NCI-H1092 (cell line): Measurements from ENCODE around the gene HP.
"Not testable (repeated sequence)": the region's sequence is repeated elsewhere in the genome, so short reads cannot be mapped to it uniquely, and the experiment has no call there.

Experiments used
- DNase-seq: peaks from one replicate; lab custom pipeline; 2025; lab: John Stamatoyannopoulos, UW

The HP gene, protein sequence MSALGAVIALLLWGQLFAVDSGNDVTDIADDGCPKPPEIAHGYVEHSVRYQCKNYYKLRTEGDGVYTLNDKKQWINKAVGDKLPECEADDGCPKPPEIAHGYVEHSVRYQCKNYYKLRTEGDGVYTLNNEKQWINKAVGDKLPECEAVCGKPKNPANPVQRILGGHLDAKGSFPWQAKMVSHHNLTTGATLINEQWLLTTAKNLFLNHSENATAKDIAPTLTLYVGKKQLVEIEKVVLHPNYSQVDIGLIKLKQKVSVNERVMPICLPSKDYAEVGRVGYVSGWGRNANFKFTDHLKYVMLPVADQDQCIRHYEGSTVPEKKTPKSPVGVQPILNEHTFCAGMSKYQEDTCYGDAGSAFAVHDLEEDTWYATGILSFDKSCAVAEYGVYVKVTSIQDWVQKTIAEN

DNA sequence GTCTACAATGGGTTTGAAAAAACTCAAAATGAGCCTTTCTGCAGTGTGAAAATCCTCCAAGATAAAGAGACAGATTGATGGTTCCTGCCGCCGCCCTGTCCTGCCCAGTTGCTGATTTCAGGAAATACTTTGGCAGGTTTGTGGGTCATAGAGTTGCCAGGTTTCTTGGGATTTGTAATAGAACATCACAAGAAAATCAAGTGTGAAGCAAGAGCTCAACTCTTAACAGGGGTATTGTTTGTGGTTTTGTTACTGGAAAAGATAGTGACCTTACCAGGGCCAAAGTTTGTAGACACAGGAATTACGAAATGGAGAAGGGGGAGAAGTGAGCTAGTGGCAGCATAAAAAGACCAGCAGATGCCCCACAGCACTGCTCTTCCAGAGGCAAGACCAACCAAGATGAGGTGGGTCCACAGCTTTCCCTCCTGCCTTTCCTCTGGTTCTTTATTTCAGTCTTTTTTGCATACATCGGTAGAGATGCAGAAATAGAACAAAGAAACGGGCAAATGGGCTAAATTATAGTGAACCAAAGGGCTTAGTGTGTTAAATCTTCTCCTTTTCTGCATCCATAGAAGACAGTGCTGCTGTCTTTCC lies at the start of gene HP:
Gene HP, plus strand, starts transcription at position 252 of the 594 bp plus-strand sequence. Its CDS starts 148 bp downstream, at position 400.
- DNase-seq = not testable (repeated sequence)

DNA sequence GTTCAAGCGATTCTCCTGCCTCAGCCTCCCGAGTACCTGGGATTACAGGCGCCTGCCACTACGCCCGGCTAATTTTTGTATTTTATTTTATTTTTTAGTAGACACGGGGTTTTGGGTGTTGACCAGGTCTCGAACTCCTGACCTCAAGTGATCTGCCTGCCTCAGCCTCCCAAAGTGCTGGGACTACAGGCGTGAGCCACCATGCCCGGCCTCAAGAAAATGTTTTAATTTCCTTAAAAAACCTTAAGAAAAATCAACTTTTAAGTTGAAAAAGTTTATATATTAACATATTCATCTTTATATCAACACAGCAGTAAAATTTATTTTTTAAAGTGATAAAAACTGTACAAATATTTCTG lies 46.3 kb upstream of the HP start:
- DNase-seq = not testable (repeated sequence)

DNA sequence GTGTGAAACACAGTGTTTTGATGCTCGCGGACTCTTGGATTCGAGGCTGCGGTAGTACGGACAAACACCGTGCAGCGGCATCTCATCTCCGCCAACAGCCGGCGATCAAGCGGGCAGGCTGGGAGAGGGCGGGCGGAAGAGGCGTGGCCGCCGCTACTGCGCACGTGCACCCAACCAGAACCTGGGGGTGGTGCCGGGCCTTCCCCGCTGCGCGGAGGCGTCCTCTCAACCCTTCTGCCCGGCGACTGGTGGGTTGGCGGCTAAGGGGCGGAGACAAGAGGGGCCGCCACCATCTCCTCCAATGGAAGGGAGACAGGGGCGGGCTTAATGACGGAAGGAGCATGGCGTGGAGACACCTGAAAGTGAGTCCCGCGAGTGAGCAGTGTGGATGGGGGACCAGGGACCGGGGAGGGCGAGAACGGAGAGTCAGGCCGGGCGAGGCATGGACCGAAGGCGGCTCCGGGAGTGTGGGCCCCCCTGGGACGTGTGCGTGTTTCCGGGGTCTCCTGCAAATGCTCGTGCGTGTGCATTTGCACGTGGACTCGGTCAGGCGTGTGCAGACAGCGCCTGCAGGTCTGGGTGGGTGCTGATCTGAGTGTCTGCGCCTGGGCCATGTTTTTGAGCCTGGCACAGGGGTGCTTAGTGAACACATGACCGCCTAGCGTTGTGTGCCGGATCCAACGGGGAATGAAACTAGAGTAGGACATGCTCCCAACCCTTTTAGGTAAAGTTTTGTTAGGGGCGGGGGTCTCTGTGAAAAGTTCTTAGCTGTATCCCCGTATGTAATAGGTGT lies 45.7 kb upstream of the HP start, which contains the start of gene DHODH:
Gene DHODH, plus strand, starts transcription at position 321 of the 793 bp plus-strand sequence. Its CDS starts 21 bp downstream, at position 342.
- DNase-seq = peak; percentile 97

DNA sequence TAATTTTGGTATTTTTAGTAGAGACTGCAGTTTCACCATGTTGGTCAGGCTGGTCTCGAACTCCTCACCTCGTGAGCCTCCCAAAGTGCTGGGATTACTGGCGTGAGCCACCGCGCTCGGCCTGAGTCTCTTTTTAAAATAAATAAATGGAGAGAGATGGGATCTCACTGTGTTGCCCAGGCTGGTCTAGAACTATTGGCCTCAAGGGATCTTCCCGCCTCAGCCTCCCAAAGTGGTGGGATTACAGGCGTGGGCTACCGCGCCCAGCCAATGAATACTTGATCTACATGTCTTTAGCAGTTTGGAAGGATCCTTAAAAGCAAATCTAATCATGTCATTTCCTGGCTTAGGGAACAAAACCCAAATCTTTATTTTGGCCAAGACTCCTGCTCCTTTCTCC lies 44.5 kb upstream of the HP start:
- DNase-seq = no peak

DNA sequence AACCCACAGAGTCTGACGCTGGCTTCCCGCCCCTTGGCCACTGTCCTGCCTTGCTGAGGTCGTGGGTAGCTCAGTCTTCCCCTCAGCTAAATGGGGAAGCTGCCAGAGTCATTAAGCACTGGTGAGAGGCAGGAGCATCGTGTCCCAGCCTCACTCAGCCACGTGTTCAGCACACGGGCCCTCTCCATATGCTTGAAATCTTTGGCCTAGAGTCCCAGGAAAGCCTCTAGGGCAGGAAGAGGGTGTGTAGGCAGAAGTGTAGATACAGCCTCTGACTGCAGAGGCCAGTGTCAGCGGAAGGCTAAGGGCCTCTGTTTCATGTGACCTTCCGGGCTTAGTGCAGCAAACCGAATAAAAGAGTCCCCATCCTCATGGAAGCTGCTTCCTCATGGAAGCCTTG lies 41.7 kb upstream of the HP start:
- DNase-seq = no peak

DNA sequence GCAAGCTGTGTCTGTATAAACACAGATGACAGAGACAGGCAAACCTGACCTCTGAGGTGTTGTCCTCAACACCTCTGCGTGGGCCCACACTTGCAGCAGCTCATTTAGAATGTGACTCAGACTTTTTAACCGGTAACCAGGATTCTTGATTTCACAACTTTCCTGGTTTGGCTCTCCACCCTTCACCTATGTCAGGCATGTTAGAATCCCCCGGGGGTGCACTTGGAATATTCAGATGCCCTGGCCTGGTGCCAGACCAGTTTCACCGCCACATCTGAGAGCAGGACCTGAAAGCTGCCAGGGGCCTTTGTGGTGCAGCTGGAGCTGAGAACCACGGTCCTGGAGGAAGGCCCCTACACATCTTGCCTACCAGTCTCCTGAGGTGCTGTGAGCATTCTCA lies 40.9 kb upstream of the HP start:
- no peak for DNase-seq

DNA sequence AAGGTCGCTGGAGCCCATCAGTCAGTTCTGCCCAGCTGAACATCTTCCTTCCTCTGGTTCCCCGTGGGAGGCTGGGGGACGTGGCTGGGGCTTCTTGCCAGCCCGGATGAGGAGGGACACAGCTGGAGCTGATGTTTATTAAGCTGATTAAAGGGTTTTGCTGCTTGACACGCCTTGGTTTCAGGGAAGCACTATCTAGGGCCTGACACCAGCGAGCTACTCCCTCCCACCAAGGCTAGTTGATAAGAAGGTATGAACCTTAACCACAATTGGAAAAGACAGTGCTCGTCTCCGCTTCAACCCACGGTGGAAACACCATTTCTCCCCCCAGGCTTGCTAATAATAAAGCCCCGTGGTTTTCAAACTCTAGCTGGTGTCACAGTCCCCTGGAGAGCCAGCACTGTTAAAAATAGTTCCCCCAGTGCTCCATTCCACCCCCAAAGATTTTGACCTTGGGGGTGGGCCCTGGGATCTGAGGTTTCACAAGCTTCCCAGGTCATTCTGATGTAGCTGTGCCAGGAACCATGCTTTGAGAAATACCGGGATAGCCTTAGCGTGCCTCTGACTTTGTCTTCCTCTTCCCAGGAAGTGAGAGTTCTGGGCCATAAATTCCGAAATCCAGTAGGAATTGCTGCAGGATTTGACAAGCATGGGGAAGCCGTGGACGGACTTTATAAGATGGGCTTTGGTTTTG lies 40.3 kb upstream of the HP start:
- no peak for DNase-seq

DNA sequence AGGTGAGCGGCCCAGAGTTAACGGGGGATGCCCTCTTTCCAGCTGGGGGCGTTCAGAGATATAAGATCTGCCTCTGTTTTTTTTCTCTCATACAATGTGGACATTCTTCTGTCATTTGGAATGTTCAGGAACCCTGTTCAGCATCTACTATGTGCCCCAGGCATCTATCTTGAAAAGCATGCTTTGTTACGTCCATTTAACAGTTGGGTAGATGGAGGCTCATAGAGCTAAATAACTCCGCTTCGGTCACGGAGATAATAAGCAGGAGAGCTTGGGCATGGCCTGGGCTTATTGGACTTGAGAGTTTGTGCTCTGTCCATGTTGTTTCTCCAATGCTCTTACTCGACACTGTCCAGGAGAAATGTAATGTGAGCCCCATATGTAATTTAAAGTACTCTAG lies 39.6 kb upstream of the HP start:
- DNase-seq = no peak

DNA sequence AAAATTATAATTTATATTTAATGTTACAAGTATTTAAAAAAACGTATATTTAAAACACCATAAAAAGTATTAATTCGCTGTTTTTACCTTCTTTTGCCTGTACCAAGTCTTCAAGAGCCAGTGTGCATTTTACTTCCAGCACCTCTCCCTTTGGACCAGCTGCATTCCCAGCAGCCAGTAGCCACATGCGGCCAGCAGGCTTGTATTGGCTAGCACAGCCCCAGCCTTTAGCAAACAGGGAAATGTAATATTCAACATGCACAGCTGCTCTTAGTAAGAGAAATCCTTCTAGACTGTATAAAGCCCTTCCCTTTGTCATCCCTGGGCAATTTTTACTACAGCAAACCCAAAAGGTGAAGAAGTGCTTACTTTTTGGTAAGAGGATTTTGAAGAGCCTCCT lies 39.2 kb upstream of the HP start:
- DNase-seq = peak; percentile 21

DNA sequence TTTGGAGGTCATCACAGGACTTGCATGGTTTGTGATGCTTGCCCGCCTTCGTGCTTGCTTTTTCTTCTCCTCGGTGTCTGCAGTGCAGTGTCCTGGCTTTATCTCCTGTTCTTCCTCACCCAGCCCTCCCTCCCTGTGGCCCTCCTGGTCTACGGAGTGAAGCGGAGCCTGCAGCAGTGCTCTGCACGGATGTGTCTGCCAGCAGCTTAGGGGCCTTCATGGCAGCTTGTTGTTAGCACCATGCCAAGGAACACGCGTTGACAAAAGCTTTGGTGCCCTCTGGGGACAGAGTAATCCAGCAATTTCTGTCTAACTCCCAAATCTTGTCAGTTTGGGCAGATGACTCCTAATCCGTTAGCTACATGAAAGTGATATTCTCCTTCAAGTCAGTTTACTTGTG lies 35.8 kb upstream of the HP start:
- DNase-seq = no peak

DNA sequence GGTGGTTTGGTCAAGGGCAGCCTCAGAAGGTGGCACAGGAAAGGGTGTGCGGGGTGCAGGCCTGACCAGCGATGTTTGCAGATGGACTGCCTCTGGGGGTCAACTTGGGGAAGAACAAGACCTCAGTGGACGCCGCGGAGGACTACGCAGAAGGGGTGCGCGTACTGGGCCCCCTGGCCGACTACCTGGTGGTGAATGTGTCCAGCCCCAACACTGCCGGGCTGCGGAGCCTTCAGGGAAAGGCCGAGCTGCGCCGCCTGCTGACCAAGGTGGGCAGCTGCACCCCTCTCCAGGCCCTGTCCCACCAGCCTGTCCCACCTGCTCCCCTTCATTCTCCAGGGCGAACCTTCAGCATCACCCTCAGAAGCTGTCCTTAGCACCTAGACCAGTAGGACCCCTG lies 33.3 kb upstream of the HP start:
- DNase-seq = no peak

DNA sequence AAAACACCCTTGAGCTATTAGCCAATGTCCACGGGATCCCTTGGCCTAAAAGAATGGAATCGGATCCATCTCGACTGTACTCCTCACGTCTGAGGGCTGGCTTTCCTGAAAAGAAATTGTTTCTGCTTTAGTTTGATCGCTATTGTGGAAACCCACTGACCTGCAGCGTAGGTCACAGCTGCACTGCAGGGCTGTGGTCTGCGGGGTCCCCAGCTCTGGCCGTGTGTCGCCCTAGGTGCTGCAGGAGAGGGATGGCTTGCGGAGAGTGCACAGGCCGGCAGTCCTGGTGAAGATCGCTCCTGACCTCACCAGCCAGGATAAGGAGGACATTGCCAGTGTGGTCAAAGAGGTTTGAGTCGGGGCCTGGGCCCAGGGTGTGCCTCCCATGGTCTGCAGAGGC lies 32.2 kb upstream of the HP start:
- no peak for DNase-seq

DNA sequence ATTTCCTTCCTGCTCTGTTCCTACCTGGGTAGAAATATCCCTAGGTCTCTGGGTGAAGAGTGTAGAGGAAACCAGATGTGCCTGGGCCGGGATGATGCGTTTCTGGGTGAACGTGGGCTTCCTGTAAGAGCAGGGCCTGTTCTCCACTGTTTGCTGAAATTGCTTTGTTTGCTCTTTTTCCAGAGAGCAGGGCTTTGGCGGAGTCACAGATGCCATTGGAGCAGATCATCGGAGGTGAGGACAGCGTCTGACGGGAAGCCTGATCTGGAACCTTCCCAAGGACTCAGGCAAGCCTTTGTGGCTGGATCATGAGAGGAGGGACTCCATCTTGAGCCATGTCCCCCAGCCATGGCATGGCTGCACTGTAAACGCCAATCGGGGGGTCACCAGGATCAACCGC lies 30.3 kb upstream of the HP start:
- DNase-seq = no peak

DNA sequence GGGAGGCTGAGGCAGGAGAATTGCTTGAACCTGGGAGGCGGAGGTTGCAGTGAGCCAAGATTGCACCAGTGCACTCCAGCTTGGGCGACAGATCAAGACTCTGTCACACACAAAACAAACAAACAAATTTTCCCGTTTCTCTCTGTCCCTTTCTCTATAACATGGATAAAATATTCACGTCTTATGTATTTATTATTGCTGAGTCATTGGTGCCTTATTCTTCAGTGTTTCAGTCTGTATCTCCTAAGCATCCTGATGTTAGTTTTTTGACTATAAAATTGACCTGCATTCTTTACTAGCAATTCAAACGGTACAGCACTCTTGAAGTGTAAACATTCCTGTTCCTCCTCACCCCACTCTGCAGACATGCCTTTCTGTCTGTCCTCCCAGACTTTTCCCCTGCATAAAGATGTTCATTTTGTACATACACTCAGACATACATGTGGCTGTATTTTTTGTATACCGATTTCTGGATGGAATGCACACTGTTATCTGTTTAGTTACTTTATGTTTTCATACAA lies 29.4 kb upstream of the HP start:
- no peak for DNase-seq

DNA sequence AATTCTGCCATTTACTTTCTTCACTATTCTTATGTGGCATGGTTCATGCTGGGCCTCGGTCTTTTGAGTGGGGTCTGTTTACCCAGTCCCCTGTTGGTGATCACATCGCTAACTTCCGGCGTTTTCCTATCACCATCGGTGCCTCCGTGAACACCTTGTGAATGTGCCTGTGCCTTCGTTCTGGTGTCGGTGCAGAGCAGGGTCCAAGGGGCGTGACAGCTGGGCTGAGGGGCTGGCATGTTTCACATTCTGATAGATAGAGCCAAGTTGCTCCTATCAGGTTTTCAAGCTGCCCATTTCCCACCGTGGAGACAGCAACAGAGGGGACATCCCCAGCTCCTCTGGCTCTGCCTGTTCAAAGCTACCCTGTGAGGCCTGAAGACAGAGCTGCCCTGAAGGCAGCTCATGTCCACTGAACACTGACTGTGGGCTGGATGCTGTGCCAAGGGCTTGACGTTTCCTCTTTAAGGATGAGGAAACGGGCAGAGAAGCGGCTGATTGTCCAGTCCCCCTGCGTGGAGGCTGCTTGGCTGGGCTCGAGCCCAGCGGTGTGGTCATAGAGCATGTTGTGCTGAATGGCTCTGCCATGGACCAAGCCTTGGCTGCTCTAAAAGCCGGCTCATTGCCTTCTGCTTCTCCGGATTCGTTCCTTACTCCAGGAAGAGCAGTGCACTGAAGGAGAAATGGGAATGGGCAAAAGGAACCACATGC lies 28.7 kb upstream of the HP start:
- DNase-seq = no peak

DNA sequence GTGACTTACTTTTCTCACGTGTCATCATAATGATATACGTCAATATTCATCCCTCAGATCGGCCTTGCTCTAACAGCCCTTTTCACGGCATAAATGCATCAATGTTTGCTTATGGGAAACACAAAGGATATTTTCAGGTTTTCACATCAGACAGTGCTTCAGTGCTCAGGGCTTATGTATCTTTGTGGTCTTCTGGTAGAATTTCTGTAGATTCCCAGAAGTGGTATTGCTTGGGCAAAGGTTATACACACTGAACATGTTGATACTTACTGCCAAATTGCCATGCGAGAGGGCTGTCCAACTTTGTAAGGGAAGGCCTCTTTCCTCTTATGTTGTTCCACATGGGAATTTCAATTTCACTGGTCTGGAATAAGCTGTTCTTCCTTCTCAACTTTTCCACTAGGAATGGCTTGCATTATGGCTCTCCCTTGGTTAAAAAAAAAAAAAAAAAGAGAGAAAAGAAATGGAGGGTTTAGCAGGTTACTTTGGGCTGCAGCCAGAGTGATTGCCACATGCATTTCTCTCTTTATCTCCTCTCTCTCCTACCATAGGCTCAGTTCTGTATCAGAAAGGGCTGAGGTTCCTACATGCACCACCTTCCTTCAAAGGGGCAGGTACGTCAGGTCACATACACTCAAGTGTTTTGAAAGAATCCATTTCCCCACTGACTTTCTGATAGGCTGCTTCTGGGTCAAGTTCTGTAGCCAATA lies 26.5 kb upstream of the HP start:
- DNase-seq = no peak

DNA sequence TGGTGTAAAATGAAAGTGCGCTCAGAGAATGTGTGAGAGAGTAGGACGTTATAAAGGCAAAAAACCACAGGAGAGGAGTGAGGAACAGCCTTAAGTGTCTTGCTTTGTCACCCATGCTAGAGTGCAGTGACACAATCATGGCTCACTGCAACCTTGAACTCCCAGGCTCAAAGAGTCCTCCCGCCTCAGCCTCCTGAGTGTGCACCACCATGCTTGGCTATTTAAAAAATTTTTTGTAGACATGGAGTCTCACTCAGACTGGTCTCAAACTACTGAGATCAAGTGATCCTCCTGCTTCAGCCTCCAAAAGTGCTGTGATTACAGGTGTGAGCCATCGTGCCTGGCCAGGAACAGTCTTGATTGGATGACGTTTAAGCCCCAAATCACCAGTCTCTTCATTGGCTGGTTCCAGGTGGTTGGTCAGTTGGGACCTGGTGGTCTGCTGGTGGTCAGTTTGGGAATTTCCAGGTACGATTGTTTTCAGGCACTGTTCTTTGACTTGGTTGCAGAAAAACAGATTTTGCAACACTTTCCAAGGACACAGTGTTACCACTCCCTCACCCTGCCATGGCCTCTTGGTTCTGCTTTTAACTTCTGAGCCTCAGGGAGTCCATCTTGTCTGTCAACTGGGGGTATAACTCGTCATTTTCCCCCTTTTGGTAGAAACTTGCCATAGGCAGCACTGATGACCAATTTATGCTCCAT lies 24.6 kb upstream of the HP start:
- DNase-seq = no peak

DNA sequence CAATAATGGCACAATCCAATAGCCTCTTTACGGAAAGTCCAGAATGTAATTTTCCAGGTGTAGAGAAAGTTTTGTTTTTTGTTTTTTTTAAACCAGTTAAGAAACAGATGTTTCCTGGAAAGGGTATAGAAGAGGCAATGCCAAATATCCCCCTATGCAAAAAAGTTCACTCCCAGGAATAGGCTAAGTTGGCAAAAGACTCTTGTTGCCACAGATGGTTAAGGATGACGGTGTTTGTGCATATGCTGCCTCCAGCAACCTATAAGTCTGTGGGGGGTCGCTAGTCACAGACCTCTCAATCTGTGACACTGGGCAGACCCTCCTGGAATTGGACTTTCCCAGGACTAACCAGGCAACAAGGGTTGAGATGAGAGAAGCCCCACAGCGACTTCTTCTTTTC lies 20.9 kb upstream of the HP start:
- no peak for DNase-seq

DNA sequence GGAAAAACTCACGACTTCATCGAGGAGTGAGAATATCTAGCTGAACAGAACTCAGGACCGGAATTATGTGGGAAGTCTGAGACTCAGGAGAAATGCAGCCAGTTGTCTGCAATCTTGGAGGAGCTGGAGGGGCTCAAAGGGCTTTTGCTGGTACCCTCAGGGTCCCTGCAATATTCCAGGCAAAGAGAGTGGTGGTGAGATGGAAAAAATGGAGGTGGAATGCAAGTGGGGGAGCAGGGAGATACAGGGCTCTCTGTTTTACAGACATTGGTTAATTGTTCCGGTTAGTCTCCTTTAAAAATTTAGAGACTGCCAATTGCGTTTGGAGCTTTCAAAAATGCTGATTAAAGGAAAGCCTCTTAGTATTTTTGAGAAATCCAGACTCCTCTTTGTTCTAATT lies 18.2 kb upstream of the HP start:
- no peak for DNase-seq

DNA sequence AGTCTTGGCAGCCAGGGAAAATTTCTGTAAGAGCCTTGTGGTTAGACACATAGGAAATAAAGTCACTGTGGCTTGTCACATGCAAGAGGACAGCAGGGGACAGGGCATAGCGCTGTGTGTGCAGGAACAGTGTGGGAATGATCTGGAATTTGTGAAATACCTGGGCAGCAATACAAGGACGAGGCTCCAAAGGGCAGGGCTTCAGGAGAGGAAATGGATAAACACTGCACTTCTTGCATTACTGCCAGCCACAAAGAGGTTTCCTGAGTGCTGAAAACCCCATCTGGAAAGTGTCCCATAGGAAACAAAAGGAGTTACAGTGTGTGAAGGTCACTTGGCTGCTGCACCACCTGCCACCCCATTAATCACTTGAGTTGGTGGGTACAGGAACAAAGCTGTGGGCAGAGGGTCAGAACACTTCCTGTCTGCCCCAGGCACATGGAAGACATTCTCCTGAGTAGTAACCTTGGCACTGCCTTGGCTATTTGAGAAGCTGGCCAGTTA lies 12.1 kb upstream of the HP start:
- peak; percentile 15 for DNase-seq
